Vagina (tissue), 2 donors: ENCODE measurements around the gene GPC4. TPM values are rescaled to one million over a fixed set of nuclear protein-coding genes. Genes with fewer than 3 reads are reported as not detected.

Source experiments
- DNase-seq, 2 donors: peaks; one replicate each; pipeline ENCODE4 v3.0.0-alpha.2; 2017; ENCODE audit errors: extremely low spot score in 2 of 2
- H3K27ac ChIP-seq: fragments of 200-600 bp; sonication (generic); one replicate; pipeline ENCODE4 v1.5.1; 2019
- H3K27me3 ChIP-seq: fragments of 200-600 bp; sonication (generic); one replicate; pipeline ENCODE4 v1.5.1; 2019
- H3K36me3 ChIP-seq, 2 donors: fragments of 200-600 bp; sonication (generic); one replicate each; pipeline ENCODE4 v1.5.1; 2017 to 2019
- H3K4me1 ChIP-seq: fragments of 200-600 bp; sonication (generic); one replicate; pipeline ENCODE4 v1.5.1; 2019
- H3K4me3 ChIP-seq, 2 donors: fragments of 200-600 bp; sonication (generic); 1 replicate in 1 of 2; 2 replicates in 1 of 2; pipeline ENCODE4 v1.5.1; 2016 to 2019
- H3K9me3 ChIP-seq: fragments of 200-600 bp; sonication (generic); one replicate; pipeline ENCODE4 v1.5.1; 2019
- POLR2A ChIP-seq, 2 donors: fragments of 450-650 bp; IDR thresholded peaks; one replicate each; pipeline ENCODE4 v1.6.1; 2017; ENCODE audit warnings: antibody characterized with exemption in 2 of 2, mild to moderate bottlenecking in 2 of 2, moderate library complexity in 2 of 2
- POLR2AphosphoS5 ChIP-seq, 2 donors: sonication (generic); formaldehyde crosslinking; IDR thresholded peaks; one replicate each; pipeline ENCODE4 v1.9.0; 2017; ENCODE audit warnings: antibody characterized with exemption in 2 of 2, mild to moderate bottlenecking in 2 of 2, low read depth in 1 of 2; ENCODE audit not compliant: insufficient read depth in 1 of 2
- intact Hi-C: fragments of 100-400 bp; cut with DNase I; formaldehyde crosslinking; loops from one replicate; pipeline ENCODE4 v1.15.1; 2023
- total RNA-seq: library from RNA; depleted of rRNA; stranded (reverse); fragments of >200 nt; gene quantifications from one replicate; pipeline ENCODE4 v1.2.3, GENCODE V29; 2016
- TF ChIP-seq, protein P1 (sequence below), 3 experiments: fragments of 450-650 bp in 2 of 3; fragments of 200-600 bp in 1 of 3; sonication (generic) in 1 of 3; IDR thresholded peaks; one replicate each; pipeline ENCODE4 v1.5.1; 2017 to 2019; ENCODE audit warnings: antibody characterized with exemption in 3 of 3, mild to moderate bottlenecking in 2 of 3, moderate library complexity in 2 of 3

The GPC4 gene
- total RNA-seq, result 7.6 TPM

DNA sequence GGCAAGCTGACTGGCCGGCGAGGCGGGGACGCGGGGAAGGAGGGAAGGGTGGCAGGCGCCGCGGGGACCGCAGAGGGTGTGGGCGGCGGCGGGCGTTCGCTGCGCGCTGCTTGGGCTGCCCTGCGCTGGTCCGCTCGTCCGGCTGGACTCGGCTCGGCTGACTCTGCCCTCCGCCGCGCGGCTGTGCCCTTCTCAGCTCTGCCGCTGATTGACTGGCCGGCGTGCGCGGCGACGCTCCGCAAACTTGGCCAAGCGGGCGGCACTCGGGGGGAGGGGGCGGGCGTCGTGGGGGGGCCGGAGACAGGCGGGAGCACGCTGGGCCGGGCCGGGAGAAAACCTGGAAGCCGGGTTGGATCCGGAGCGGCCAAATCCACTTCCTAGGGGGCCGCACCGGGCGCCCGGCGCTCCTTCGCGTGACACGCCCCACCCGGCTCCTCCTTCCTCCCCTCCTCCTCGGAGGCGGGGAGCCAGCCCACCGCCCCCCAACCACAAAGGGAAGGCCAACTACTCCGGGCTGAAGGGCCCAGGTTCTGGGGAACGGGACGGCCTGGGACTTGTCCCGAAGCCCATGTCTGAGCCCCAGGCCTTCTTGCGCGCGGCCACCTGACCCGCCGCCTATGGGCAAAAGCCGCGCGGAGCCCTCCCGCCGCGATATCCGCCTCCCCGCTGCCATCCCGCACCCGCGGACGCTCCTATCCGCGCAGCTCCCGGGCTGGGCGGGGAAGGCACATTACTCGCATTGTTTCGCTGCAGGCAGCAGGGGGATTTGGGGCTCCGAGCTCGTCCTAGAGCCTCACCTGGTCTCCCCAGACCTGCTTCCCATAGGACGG lies at the start of gene GPC4:
Gene GPC4, minus strand, starts transcription at position 214 of the 830 bp plus-strand sequence. CDS start 524 bp downstream, outside the sequence.
- Histone ChIP-seq H3K4me3 (peak within 1 kb of the TSS; percentile 50 to 53), H3K9me3 (no peaks in the 10 kb centered on the region), H3K27me3 (no peaks in the 10 kb centered on the region), H3K4me1 (no peaks in the 10 kb centered on the region), H3K36me3 (no peaks in the 10 kb centered on the region), H3K27ac (peak within 1 kb of the TSS; percentile 48)
- DNase-seq, result no peak
- intact Hi-C loops, result no loop called here
- peak in 1 of 2 donors; percentile 27 for TF ChIP-seq POLR2AphosphoS5 (IDR thresholded peaks at IDR 0.05; ENCODE audit: insufficient read depth in 1 of 2, low read depth in 1 of 2)
- TF ChIP-seq, protein P1, sequence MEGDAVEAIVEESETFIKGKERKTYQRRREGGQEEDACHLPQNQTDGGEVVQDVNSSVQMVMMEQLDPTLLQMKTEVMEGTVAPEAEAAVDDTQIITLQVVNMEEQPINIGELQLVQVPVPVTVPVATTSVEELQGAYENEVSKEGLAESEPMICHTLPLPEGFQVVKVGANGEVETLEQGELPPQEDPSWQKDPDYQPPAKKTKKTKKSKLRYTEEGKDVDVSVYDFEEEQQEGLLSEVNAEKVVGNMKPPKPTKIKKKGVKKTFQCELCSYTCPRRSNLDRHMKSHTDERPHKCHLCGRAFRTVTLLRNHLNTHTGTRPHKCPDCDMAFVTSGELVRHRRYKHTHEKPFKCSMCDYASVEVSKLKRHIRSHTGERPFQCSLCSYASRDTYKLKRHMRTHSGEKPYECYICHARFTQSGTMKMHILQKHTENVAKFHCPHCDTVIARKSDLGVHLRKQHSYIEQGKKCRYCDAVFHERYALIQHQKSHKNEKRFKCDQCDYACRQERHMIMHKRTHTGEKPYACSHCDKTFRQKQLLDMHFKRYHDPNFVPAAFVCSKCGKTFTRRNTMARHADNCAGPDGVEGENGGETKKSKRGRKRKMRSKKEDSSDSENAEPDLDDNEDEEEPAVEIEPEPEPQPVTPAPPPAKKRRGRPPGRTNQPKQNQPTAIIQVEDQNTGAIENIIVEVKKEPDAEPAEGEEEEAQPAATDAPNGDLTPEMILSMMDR (IDR thresholded peaks at IDR 0.05), result no peak

DNA sequence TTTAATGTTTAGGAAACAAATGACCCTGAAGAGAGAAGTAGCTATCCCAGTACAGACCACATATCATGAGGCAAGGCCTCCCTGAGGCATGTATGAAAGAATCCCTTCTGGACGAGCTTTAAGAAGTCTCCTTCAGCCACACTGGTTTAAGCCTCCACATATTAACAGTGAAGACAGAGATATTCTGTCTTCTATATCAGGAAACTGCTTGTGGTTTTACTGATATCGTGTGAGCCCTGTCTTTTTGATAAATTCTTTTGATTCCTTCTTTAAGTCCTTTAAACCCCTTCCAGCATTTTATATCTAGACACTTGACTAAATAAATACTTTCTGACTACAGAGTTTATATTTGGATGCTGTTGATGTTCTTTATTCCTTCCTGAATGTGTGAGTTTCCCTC lies 45.9 kb upstream of the GPC4 start:
- Histone ChIP-seq H3K36me3 (no peaks in the 10 kb centered on the region), H3K27me3 (no peaks in the 10 kb centered on the region), H3K9me3 (no peaks in the 10 kb centered on the region), H3K27ac (no peak overlapping the region), H3K4me3 (no peak overlapping the region), H3K4me1 (no peaks in the 10 kb centered on the region)
- no peak for DNase-seq
- TF ChIP-seq, protein P1 (IDR thresholded peaks at IDR 0.05), result no peak
- TF ChIP-seq POLR2AphosphoS5 (IDR thresholded peaks at IDR 0.05; ENCODE audit: insufficient read depth in 1 of 2, low read depth in 1 of 2), result no peak
- no peak for TF ChIP-seq POLR2A (IDR thresholded peaks at IDR 0.05)
- intact Hi-C loops, result no loop called here

DNA sequence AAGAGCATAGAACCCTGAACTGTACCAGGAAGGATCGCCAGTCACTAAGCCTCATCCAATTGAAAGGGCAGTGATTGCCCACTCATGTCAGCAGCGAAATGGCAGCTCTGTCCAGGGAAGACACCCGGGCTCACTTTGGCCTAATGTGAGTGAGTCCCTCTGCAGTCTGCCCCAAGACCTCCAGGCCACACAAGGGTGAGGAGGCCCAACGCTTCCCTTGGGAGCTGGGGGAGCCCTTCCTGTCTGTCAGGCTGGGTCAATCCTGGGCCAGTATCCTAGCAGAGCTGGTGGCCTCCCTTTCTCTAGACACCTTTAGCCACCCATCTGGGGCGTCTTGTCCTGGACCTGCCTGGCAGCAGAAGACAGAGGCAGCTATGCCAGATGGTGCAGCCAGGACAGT lies 39.6 kb upstream of the GPC4 start:
- no peak for DNase-seq
- no peaks in the 10 kb centered on the region for H3K27me3 ChIP-seq
- no peaks in the 10 kb centered on the region for H3K36me3 ChIP-seq
- TF ChIP-seq POLR2AphosphoS5 (IDR thresholded peaks at IDR 0.05; ENCODE audit: insufficient read depth in 1 of 2, low read depth in 1 of 2) (no peak), POLR2A (IDR thresholded peaks at IDR 0.05) (no peak)
- no peaks in the 10 kb centered on the region for H3K4me1 ChIP-seq
- no peaks in the 10 kb centered on the region for H3K9me3 ChIP-seq
- intact Hi-C loops, result no loop called here
- H3K27ac ChIP-seq, result no peak overlapping the region
- no peak overlapping the region for H3K4me3 ChIP-seq

DNA sequence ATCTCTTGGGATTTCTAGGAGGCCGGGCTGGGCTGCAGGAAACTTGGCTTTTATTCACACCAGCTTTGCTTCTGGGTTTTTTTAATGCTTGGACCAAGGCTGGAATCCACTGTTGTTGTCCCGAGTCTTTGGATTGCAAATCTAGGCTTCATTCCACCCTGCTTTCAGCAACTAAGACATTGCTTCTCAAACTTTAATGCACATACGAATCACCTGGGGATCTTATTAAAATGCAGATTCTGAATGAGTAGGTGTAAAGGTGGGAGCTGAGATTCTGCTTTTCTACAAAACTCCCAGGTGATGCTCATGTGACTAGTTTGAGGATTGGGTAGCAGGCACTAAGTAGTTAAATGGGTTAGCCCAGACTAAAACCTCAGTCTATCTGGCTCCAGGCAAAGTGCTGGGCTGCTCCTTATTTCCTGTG lies 39.2 kb upstream of the GPC4 start:
- no peaks in the 10 kb centered on the region for H3K27me3 ChIP-seq

DNA sequence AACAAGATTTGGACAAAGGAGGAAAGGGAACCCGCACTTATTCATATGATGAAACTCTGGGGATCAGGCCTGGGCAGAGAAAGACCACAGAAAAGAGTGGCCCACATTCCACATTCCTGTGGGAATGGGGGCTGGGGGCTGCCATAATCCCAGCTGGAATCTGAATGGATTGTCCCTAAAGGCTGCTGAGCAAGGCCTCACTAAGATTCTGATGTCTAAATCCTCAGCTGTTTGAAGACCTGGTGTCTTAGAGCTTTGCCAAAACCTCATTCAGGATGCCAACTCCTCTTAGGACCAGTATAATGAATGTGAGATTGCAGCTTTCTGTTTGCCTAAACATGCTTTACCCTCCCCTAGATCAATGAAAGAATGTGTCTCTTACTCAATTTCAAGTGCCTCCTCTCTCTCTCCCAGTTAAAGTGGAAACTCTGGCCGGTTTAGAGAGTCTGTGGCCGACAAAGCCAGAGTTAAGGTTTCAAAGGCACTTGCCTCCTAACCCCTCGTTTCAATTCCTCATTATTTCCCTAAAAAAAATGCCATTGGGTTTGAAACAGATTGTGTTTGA lies 33.3 kb upstream of the GPC4 start:
- intact Hi-C loops, result no loop called here
- Histone ChIP-seq H3K4me3 (no peak overlapping the region), H3K4me1 (no peaks in the 10 kb centered on the region), H3K27ac (no peak overlapping the region), H3K36me3 (no peaks in the 10 kb centered on the region), H3K27me3 (no peaks in the 10 kb centered on the region), H3K9me3 (no peaks in the 10 kb centered on the region)
- no peak for DNase-seq
- TF ChIP-seq, protein P1 (IDR thresholded peaks at IDR 0.05), result no peak
- no peak for TF ChIP-seq POLR2A (IDR thresholded peaks at IDR 0.05)
- no peak for TF ChIP-seq POLR2AphosphoS5 (IDR thresholded peaks at IDR 0.05; ENCODE audit: insufficient read depth in 1 of 2, low read depth in 1 of 2)

More for the DNA sequence above, 39.2 kb upstream of the GPC4 start:
- Histone ChIP-seq H3K4me1 (no peaks in the 10 kb centered on the region), H3K36me3 (no peaks in the 10 kb centered on the region), H3K9me3 (no peaks in the 10 kb centered on the region), H3K27ac (no peak overlapping the region), H3K4me3 (no peak overlapping the region)
- DNase-seq, result no peak
- intact Hi-C loops, result no loop called here
- TF ChIP-seq POLR2A (IDR thresholded peaks at IDR 0.05) (no peak), POLR2AphosphoS5 (IDR thresholded peaks at IDR 0.05; ENCODE audit: insufficient read depth in 1 of 2, low read depth in 1 of 2) (no peak)
- TF ChIP-seq, protein P1 (IDR thresholded peaks at IDR 0.05), result no peak
